ENCODE results near the gene SYNPO2L.

The SYNPO2L gene

GRCh38 chr10:73644015-73644743 lies 11.7 kb downstream of the SYNPO2L start:
- no peaks in the 10 kb centered on the region for H4K20me1 ChIP-seq (ENCODE audit: insufficient read depth, low read length)
- H3K9me3 ChIP-seq (replicated peaks; ENCODE audit: insufficient read depth, low read length), result no peaks in the 10 kb centered on the region
- H3F3A ChIP-seq (ENCODE audit: insufficient read depth, low read length), result no peaks in the 10 kb centered on the region
- no peak overlapping the region for H3K27ac ChIP-seq (ENCODE audit: low read length)
- H3K9ac ChIP-seq (ENCODE audit: low read length), result no peak overlapping the region
- H3K4me1 ChIP-seq (ENCODE audit: low read length), result no peaks in the 10 kb centered on the region
- TF ChIP-seq EZH2phosphoT487 (IDR thresholded peaks at IDR 0.05; ENCODE audit: low read length) (no peak), CTCF (IDR thresholded peaks at IDR 0.05; ENCODE audit: low read length) (peak; percentile 81)
- H3K9me2 ChIP-seq (replicated peaks; ENCODE audit: insufficient read depth, low read length), result no peaks in the 10 kb centered on the region
- H3K79me2 ChIP-seq (ENCODE audit: low read length), result no peaks in the 10 kb centered on the region
- peak overlapping the region; percentile 30; the same call in 1 of the 2 replicates for H3K4me2 ChIP-seq (ENCODE audit: low read depth, low read length)
- H3K36me3 ChIP-seq (replicated peaks; ENCODE audit: insufficient read depth, low read length), result no peaks in the 10 kb centered on the region
- H2AFZ ChIP-seq (ENCODE audit: low read length), result peak overlapping the region; percentile 51
- H3K4me3 ChIP-seq (ENCODE audit: low read length), result no peak overlapping the region
- peak; percentile 54 for DNase-seq
- no peaks in the 10 kb centered on the region for H3K27me3 ChIP-seq (replicated peaks; ENCODE audit: insufficient read depth, low read length)

GRCh38 chr10:73643362-73643761 lies 12.5 kb downstream of the SYNPO2L start:
- Histone ChIP-seq H4K20me1 (ENCODE audit: insufficient read depth, low read length) (no peaks in the 10 kb centered on the region), H3K36me3 (replicated peaks; ENCODE audit: insufficient read depth, low read length) (no peaks in the 10 kb centered on the region), H3K27me3 (replicated peaks; ENCODE audit: insufficient read depth, low read length) (no peaks in the 10 kb centered on the region), H3K27ac (ENCODE audit: low read length) (no peak overlapping the region), H3F3A (ENCODE audit: insufficient read depth, low read length) (no peaks in the 10 kb centered on the region), H3K79me2 (ENCODE audit: low read length) (no peaks in the 10 kb centered on the region), H3K4me1 (ENCODE audit: low read length) (no peaks in the 10 kb centered on the region), H3K4me2 (ENCODE audit: low read depth, low read length) (no peak overlapping the region), H3K9me3 (replicated peaks; ENCODE audit: insufficient read depth, low read length) (no peaks in the 10 kb centered on the region), H2AFZ (ENCODE audit: low read length) (no peak overlapping the region; the same call in 1 of the 2 replicates), H3K4me3 (ENCODE audit: low read length) (no peak overlapping the region), H3K9ac (ENCODE audit: low read length) (no peak overlapping the region), H3K9me2 (replicated peaks; ENCODE audit: insufficient read depth, low read length) (no peaks in the 10 kb centered on the region)
- no peak for TF ChIP-seq CTCF (IDR thresholded peaks at IDR 0.05; ENCODE audit: low read length)
- no peak for TF ChIP-seq EZH2phosphoT487 (IDR thresholded peaks at IDR 0.05; ENCODE audit: low read length)
- no peak for TF ChIP-seq EZH2 (optimal IDR thresholded peaks at IDR 0.05; ENCODE audit: low read depth, low read length)
- no peak for DNase-seq

- Histone ChIP-seq H3K4me2 (ENCODE audit: low read depth, low read length) (no peak within 1 kb of the TSS), H3F3A (ENCODE audit: insufficient read depth, low read length) (no peaks in the 10 kb centered on the region), H3K36me3 (replicated peaks; ENCODE audit: insufficient read depth, low read length) (no peaks in the 10 kb centered on the region), H4K20me1 (ENCODE audit: insufficient read depth, low read length) (no peaks in the 10 kb centered on the region), H3K27me3 (replicated peaks; ENCODE audit: insufficient read depth, low read length) (no peaks in the 10 kb centered on the region), H3K9me3 (replicated peaks; ENCODE audit: insufficient read depth, low read length) (no peaks in the 10 kb centered on the region), H3K9ac (ENCODE audit: low read length) (no peak within 1 kb of the TSS), H3K27ac (ENCODE audit: low read length) (no peak within 1 kb of the TSS), H3K4me3 (ENCODE audit: low read length) (no peak within 1 kb of the TSS), H3K4me1 (ENCODE audit: low read length) (no peaks in the 10 kb centered on the region), H2AFZ (ENCODE audit: low read length) (no peak within 1 kb of the TSS), H3K79me2 (ENCODE audit: low read length) (no peaks in the 10 kb centered on the region), H3K9me2 (replicated peaks; ENCODE audit: insufficient read depth, low read length) (no peaks in the 10 kb centered on the region)
- no peak for DNase-seq
- no peak for TF ChIP-seq CTCF (IDR thresholded peaks at IDR 0.05; ENCODE audit: low read length)
- no peak for TF ChIP-seq EZH2phosphoT487 (IDR thresholded peaks at IDR 0.05; ENCODE audit: low read length)
- no peak for TF ChIP-seq EZH2 (optimal IDR thresholded peaks at IDR 0.05; ENCODE audit: low read depth, low read length)
These were observed 14.3 kb downstream of the SYNPO2L start, which contains the start of gene MYOZ1 for GRCh38 chr10:73641328-73642060. TSS of gene MYOZ1 (minus strand) at chr10:73641474. CDS start at chr10:73640017, 1,457 bp downstream.

Measured in MM.1S (cell line).